Activated T-cell treated with anti-CD3 and anti-CD28 coated beads, Interleukin-2, amount 50 U/mL, for 48 hours (primary cell): ENCODE results near the gene SIMC1.

Source experiments
- DNase-seq, 2 experiments: peaks; one replicate each; pipeline ENCODE4 v3.0.0-alpha.2; 2020

The SIMC1 gene

GRCh38 chr5:176365351-176366231 is 127.4 kb downstream of the SIMC1 start, which contains the start of gene ARL10:
Gene ARL10 (plus strand): TSS chr5:176365487. CDS start chr5:176365564, 77 bp downstream.
- DNase-seq = peak; percentile 69 to 78

GRCh38 chr5:176366232-176366894 is 128.1 kb downstream of the SIMC1 start:
- DNase-seq = no peak

- DNase-seq = no peak
Observed at GRCh38 chr5:176368726-176369125, 130.5 kb downstream of the SIMC1 start.

- no peak for DNase-seq
Observed at GRCh38 chr5:176369934-176370711, 131.9 kb downstream of the SIMC1 start.

- DNase-seq = no peak
Observed at GRCh38 chr5:176371621-176372539, 133.7 kb downstream of the SIMC1 start.

- DNase-seq = no peak
Observed at GRCh38 chr5:176373100-176373818, 135.0 kb downstream of the SIMC1 start.

- no peak for DNase-seq
Observed at GRCh38 chr5:176379881-176380280, 141.7 kb downstream of the SIMC1 start.

- DNase-seq = no peak
Observed at GRCh38 chr5:176381423-176381822, 143.2 kb downstream of the SIMC1 start.

- DNase-seq = no peak
Observed at GRCh38 chr5:176381979-176382378, 143.8 kb downstream of the SIMC1 start.

- no peak for DNase-seq
Observed at GRCh38 chr5:176382721-176383120, 144.5 kb downstream of the SIMC1 start.

- no peak for DNase-seq
Observed at GRCh38 chr5:176383248-176383905, 145.2 kb downstream of the SIMC1 start.

GRCh38 chr5:176383961-176384360 is 145.7 kb downstream of the SIMC1 start:
- no peak for DNase-seq

GRCh38 chr5:176384366-176384930 is 146.2 kb downstream of the SIMC1 start:
- no peak for DNase-seq

GRCh38 chr5:176384991-176385390 is 146.8 kb downstream of the SIMC1 start:
- DNase-seq = no peak

- no peak for DNase-seq
Observed at GRCh38 chr5:176386491-176386890, 148.3 kb downstream of the SIMC1 start.

- DNase-seq = no peak
Observed at GRCh38 chr5:176387384-176387925, 149.2 kb downstream of the SIMC1 start.

GRCh38 chr5:176388003-176388443 is 149.8 kb downstream of the SIMC1 start:
- peak in 1 of 2 experiments; percentile 39 for DNase-seq

GRCh38 chr5:176388444-176389134 is 150.4 kb downstream of the SIMC1 start, which contains the start of the genes HIGD2A and NOP16:
Gene HIGD2A (plus strand): TSS chr5:176388751. CDS start chr5:176388820, 69 bp downstream.
Gene NOP16 (minus strand): TSS chr5:176388598. CDS start chr5:176388539, 59 bp downstream.
- peak; percentile 98 to 99 for DNase-seq
